ELR (cell line): Measurements from ENCODE around the gene RHNO1.
A peak's percentile ranks its signal among the peaks of the same experiment; 100 is the strongest.
"Not testable (repeated sequence)": the region's sequence is repeated elsewhere in the genome, so short reads cannot be mapped to it uniquely, and the experiment has no call there.

Source experiments
- DNase-seq: peaks from one replicate; pipeline ENCODE4 v3.0.0-alpha.2; 2015; ENCODE audit warnings: low read depth

The RHNO1 gene

DNA sequence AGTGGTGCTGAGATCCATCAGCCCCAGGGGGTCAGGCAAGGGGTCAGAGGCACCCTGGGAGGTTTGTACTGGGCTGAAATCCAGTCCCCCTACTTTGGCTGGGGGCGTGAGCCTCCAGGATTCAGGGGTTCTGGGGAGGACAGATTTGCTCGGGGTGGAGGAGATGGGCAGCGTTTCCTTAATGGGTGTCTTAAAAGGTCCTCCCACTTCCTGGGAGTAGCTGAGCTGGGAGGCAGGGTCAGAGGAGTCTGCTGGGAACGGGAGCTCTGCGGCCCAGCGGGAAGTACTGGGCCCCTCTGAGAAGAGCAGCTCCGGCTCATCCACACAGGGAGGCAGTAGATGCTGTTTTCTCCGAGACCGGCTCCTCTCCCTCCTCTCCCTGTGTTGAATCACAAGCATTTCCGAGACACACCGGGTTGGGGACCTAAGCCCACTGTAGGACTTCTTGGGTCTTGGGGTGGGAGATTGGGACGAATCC is 18.0 kb upstream of the RHNO1 start:
- DNase-seq: no peak

DNA sequence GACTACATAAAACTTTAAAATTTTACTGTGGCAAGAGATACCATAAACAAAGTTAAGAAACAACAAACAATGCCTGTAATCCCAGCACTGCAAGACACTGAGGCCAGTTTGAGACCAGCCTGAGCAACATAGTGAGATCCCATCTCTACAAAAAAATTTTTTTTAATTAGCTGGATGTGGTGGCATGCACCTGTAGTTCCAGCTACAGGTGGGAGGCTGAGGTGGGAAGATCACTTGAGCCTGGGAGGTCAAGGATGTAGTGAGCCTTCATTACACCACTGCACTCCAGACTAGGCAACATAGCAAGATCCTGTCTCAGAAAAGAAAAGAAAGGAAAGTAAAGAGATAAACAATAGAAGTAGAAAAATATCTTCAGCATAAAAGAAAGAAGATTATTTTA is 16.9 kb upstream of the RHNO1 start:
- no peak for DNase-seq

DNA sequence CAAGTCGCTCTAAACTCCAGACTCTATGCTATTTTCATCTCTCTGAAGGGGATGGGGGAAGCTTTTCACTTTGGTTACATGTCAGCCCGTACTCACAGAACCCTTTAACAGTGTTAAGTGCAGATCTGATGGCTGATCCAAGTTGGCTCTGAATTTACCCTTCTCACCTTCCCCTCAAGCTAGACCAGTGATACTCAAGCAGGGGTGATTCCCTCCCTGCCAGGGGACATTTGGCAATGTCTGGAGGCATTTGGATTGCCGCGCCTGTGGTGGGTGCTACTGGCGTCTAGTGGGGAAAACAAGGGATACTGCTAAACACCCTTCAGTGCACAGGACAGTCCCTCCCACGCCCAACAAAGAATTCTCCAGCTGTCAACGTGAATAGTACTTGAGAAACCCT is 14.1 kb upstream of the RHNO1 start:
- no peak for DNase-seq

GRCh38 chr12:2863402-2863801 is 13.6 kb upstream of the RHNO1 start:
- not testable (repeated sequence) for DNase-seq

- no peak for DNase-seq
These were observed 12.8 kb upstream of the RHNO1 start for GRCh38 chr12:2864198-2864597.

- DNase-seq: peak; percentile 69
These were observed 7.9 kb upstream of the RHNO1 start for GRCh38 chr12:2868986-2869632.

GRCh38 chr12:2876431-2877046 is 484 bp upstream of the RHNO1 start:
- peak; percentile 64 for DNase-seq

DNA sequence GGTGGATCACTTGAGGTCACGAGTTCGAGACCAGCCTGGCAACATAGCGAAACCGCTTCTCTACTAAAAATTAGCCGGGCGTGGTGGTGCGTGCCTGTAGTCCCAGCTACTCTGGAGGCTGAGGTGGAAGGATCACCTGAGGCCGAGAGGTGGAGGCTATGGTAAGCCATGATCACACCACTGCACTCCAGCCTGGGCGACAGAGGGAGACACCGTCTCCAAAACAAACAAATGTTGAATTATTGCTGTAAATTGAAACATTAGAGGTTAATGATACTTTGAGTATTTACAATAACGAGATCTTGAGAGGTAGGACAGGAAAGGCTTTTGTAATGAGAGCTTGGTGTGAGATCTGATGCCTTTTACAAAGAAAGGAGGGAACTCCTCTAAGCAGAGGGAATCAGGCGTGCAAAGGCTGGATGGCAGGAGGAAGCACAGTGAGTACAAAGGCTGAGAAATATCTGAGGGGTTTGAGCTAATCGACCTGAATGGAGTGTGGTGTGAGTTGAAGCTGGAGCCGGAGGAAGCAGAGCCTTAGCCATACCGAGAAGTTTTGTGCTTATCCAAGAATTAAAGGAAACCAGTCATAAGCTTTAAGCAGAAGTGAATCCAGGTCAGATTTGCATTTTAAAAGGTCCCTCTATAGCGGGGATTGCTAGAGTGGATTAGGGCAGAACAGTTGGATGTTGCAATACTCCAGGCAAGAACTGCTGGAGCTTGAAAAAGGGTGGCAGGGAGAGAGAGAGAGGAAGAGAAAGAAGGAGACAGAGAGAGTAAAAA is 1.1 kb downstream of the RHNO1 start:
- DNase-seq: no peak

GRCh38 chr12:2879853-2880252 is 2.8 kb downstream of the RHNO1 start:
- no peak for DNase-seq

DNA sequence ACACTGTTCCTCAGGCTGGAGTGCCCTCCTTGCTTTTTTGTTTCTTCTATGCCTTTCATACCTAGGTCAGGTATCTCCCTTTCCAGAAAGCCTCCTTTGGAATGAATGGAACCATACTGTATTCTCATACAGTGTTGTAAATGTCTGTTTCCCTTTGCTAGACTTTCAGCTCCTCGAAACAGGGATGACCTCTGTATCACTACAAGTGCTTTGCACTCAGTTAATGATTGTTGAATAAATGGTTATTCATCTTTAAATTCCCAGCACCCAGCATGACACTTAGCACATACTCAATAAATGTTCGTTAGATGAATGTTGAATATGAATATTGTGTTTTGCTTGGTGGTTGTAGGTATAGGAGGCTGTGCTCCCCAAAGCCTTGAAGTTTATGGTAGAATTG is 7.8 kb downstream of the RHNO1 start:
- no peak for DNase-seq

- no peak for DNase-seq
These were observed 9.9 kb downstream of the RHNO1 start for GRCh38 chr12:2886768-2887450.

- DNase-seq: no peak
These were observed 13.0 kb downstream of the RHNO1 start for GRCh38 chr12:2890001-2890387.

- DNase-seq: peak; percentile 99
These were observed 13.6 kb downstream of the RHNO1 start, which contains the start of gene TULP3 for GRCh38 chr12:2890388-2891239. Gene TULP3, plus strand, starts transcription at chr12:2890891. Its CDS starts 57 bp downstream, at chr12:2890948.

- peak; percentile 79 for DNase-seq
These were observed 14.4 kb downstream of the RHNO1 start for GRCh38 chr12:2891240-2892053.

GRCh38 chr12:2892246-2892645 is 15.2 kb downstream of the RHNO1 start:
- DNase-seq: peak; percentile 46

GRCh38 chr12:2893007-2893406 is 16.0 kb downstream of the RHNO1 start:
- peak; percentile 85 for DNase-seq

- peak; percentile 6 for DNase-seq
These were observed 18.0 kb downstream of the RHNO1 start for GRCh38 chr12:2895051-2895451.

DNA sequence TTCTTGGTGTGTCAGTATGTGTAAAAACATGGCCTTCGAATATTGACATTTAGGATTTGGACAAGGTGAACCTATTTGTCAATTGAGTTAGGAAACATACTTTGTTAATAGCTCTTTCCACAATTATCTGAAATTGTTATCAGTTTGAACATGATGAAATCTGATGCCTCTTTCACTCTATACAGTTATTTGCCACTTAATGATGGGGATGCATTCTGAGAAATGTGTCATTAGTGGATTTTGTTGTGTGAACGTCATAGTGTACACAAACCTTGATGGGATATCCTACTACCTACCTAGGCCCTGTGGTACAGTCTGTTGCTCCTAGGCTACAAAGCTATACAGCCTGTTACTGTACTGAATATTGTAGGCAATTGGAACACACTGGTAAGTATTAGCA is 18.5 kb downstream of the RHNO1 start:
- peak; percentile 57 for DNase-seq

GRCh38 chr12:2897418-2897817 is 20.4 kb downstream of the RHNO1 start:
- no peak for DNase-seq

GRCh38 chr12:2900642-2901041 is 23.6 kb downstream of the RHNO1 start:
- no peak for DNase-seq
